ENCODE results near the gene COG1. TPM values are rescaled to one million over a fixed set of nuclear protein-coding genes. Genes with fewer than 3 reads are reported as not detected.

The COG1 gene
- total RNA-seq, 4 donors from 2014 or later, result 17.0 to 40.5 (median 23.7) TPM

DNA sequence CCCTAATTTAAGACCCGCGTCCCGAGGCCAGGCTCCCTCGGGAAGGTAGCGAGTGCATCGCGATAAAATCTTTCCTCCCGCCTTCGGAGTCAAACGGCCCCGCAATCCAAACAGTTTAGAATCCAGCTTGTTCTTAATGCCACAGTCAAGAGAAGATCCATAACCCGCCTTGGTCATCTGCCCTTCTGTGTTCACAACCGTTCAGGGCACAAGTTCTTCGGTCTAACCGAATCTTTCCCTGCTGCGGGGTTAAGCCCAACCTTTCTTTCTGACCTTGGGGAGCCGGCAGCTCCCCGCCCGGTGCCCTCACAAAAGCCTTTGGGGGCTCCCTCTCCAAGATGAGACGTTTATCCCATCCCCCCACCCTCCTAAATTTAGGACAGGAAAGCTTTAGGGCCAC is 38.5 kb downstream of the COG1 start:
- ATAC-seq (ENCODE audit: low FRiP score) (no peak), DNase-seq (ENCODE audit: low spot score) (no peak)
- TF ChIP-seq, protein P1, sequence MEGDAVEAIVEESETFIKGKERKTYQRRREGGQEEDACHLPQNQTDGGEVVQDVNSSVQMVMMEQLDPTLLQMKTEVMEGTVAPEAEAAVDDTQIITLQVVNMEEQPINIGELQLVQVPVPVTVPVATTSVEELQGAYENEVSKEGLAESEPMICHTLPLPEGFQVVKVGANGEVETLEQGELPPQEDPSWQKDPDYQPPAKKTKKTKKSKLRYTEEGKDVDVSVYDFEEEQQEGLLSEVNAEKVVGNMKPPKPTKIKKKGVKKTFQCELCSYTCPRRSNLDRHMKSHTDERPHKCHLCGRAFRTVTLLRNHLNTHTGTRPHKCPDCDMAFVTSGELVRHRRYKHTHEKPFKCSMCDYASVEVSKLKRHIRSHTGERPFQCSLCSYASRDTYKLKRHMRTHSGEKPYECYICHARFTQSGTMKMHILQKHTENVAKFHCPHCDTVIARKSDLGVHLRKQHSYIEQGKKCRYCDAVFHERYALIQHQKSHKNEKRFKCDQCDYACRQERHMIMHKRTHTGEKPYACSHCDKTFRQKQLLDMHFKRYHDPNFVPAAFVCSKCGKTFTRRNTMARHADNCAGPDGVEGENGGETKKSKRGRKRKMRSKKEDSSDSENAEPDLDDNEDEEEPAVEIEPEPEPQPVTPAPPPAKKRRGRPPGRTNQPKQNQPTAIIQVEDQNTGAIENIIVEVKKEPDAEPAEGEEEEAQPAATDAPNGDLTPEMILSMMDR (IDR thresholded peaks at IDR 0.05), result no peak

DNA sequence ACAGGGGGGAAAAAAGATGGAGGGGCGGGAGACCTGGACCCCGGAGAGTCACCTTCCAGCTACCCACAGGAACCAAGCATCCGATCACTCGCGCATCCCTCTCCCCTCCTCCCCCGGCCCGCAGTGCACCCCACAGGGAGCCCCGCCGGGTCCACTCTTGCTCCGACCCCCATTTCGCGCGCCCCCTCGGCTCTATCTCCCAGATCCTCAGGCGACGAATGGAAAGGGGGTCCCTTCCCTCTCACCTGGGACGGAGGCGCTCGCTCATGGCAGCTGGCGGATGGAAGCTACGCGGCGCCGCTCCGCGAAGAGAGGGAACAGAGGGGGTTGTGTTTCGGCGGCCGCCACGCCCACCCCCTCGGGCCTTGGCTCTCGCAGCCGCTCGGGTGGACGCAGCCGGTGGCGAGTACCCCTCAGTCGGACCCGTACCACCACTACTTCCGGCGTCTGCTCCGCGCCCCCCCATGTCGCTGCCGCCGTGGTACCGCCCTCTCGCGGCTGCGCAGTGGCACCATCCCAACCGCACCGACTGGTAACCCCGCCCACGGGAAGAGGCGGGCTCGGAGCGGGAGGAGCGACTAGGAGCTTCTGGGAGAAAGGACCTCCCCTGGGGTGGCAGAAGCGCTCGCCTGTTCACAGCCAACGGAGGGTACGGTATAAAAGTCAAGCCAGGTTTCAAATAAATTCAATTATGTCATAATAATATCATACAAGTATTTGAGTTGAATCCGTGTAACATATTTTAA is 39.2 kb downstream of the COG1 start:
- ATAC-seq (ENCODE audit: low FRiP score) (peak; percentile 94), DNase-seq (ENCODE audit: low spot score) (peak; percentile 88)
- TF ChIP-seq, protein P1 (IDR thresholded peaks at IDR 0.05), result no peak

DNA sequence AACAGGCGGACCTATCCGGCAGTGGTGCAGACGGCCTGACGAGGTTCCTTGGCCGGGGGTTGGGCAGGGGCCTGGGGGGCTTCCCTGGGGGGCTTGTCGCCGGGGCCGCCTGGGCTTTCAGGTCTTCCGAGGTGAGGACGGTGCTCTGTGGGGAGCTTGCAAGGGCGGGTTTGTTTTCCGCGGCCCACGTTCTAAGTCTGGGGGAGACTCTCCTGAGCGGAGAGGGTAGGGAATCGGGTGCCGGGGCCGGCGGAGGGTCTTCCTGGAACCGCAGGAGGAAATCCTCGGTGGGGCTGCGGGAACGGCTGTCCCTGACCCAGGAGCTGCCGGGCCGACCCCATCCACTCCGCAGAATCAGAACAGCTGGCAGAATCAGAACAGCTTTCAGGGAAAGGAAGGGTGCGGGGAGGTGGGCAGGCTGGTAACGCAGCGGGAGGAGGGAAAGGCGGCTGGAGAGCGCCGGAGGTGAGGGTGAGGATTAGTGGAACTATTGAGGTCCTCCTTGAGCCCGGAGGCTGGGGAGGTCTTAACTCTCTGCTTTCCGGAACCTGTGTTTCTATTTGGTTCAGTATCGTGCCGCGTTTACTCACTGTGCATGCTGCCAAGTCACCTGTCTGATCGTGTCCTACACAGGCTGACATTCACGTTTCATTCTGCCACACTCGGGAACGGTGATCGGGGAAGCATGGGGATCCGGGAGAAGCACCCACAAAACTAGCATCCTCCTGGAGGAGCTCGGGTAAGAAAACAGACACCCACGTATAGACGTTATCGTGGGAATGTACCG is 39.9 kb downstream of the COG1 start:
- TF ChIP-seq, protein P1 (IDR thresholded peaks at IDR 0.05), result no peak

DNA sequence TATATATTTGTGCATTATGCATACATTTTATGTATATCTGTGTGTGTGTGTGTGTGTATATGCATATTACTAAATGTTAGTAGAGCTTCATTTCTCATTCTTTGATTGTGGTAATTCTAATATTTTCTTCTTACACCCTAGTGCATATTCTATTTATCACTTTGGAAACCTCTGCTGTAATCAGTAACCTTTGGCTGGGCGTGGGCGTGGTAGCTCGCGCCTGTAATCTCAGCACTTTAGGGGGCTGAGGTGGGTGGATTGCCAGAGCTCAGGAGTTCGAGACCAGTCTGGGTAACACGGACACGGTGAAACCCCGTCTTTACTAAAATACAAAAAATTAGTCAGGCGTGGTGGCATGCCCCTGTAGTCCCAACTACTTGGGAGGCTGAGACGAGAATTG is 41.9 kb downstream of the COG1 start:
- DNase-seq (ENCODE audit: low spot score), result no peak
- no peak for ATAC-seq (ENCODE audit: low FRiP score)
- TF ChIP-seq, protein P1 (IDR thresholded peaks at IDR 0.05), result no peak

More for the DNA sequence above, 39.9 kb downstream of the COG1 start:
- DNase-seq (ENCODE audit: low spot score) (no peak), ATAC-seq (ENCODE audit: low FRiP score) (peak; percentile 22)

DNA sequence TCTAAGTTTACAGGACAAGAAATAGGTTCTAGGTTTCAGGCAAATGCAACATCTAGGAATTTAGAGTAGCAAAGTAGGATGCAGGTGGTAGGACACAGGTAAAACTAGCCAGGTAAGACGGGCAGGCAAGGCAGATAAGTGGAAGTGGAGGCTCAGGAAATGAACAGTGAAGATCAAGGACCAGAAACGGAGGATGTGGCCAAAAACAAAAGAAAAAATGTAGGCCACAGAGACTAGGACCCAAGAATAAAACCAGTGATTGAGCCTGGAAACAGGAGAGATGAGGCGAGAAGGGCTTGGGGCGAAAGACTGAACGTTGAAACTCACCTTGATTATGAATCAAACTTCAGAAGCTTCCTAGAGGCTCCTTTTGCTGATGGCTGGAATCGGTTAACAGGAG is 44.9 kb downstream of the COG1 start:
- TF ChIP-seq, protein P1 (IDR thresholded peaks at IDR 0.05), result no peak
- ATAC-seq (ENCODE audit: low FRiP score), result no peak
- DNase-seq (ENCODE audit: low spot score), result no peak

DNA sequence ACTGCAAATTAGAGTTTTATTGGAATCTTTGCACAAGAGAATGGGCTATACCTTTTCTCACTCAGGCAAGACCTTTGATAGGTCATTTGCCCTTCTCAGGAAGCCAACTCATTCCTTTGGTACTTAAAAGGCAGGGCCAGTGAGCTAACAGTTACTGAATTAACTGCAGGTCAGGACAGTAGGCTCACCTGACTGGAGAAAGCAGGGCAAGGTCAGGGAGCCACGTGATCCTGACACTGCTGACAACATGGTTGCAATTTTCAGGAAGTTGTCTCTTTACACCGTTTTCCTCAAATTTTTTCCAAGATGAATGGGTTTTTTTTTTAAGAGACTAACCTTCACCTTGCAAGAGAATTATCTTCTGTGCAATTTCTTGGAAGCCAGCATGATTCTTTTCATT is 47.7 kb downstream of the COG1 start:
- TF ChIP-seq, protein P1 (IDR thresholded peaks at IDR 0.05), result no peak
- DNase-seq (ENCODE audit: low spot score), result no peak
- no peak for ATAC-seq (ENCODE audit: low FRiP score)

All from omental fat pad (tissue), 4 donors.